CD4-positive, alpha-beta T cell (primary cell): ENCODE data around the gene PARL. TPM values are rescaled to one million over a fixed set of nuclear protein-coding genes. Genes with fewer than 3 reads are reported as not detected.

Source experiments
- ATAC-seq: fragments of 200-7000 bp; cut with Tn5 transposase; one replicate; pipeline ENCODE4 v1.10.0; 2022; ENCODE audit warnings: mild to moderate bottlenecking; ENCODE audit not compliant: poor library complexity
- CTCF ChIA-PET: fragments of 350-600 bp; sonication (Branson Sonifier 250); formaldehyde crosslinking; loops from one replicate; lab custom pipeline; 2021; ENCODE audit warnings: antibody characterized with exemption, inconsistent platforms; lab: Charles Lee
- POLR2A ChIA-PET: fragments of 350-600 bp; sonication (Branson Sonifier 250); formaldehyde crosslinking; loops from one replicate; lab custom pipeline; 2021; ENCODE audit warnings: antibody characterized with exemption, inconsistent platforms; lab: Charles Lee
- DNase-seq, 14 experiments: peaks; one replicate each; pipeline ENCODE4 v3.0.0-alpha.2; 2013 to 2020; ENCODE audit warnings: mixed read lengths in 2 of 14
- H3K27ac ChIP-seq, 2 donors: one replicate each; pipeline versions ENCODE4 v1.5.1 to v1.7.0; 2013; ENCODE audit warnings: low read length in 2 of 2, low read depth in 1 of 2, mild to moderate bottlenecking in 1 of 2
- H3K27me3 ChIP-seq, 2 experiments: 1 replicate in 1 of 2; 2 replicates in 1 of 2; pipeline versions ENCODE4 v1.6.1 to v1.7.0; 2013; ENCODE audit warnings: low read length in 2 of 2, control low read depth in 1 of 2, mild to moderate bottlenecking in 1 of 2, moderate library complexity in 1 of 2; ENCODE audit not compliant: insufficient read depth in 2 of 2, control insufficient read depth in 1 of 2
- H3K36me3 ChIP-seq: one replicate; pipeline ENCODE4 v1.6.1; 2013; ENCODE audit warnings: low read length, control low read depth; ENCODE audit not compliant: insufficient read depth
- H3K4me1 ChIP-seq: one replicate; pipeline ENCODE4 v1.6.1; 2013; ENCODE audit warnings: low read length, control low read depth; ENCODE audit not compliant: insufficient read depth
- H3K4me3 ChIP-seq: one replicate; pipeline ENCODE4 v1.5.1; 2013; ENCODE audit warnings: mild to moderate bottlenecking, low read length, moderate library complexity
- H3K9me3 ChIP-seq, 2 experiments: 1 replicate in 1 of 2; 2 replicates in 1 of 2; pipeline versions ENCODE4 v1.6.1 to v1.7.0; 2013; ENCODE audit warnings: low read length in 2 of 2, mild to moderate bottlenecking in 2 of 2, control low read depth in 1 of 2, moderate library complexity in 1 of 2; ENCODE audit not compliant: control insufficient read depth in 1 of 2, insufficient read depth in 1 of 2
- H3K27ac Mint-ChIP-seq: one replicate; pipeline ENCODE4 v1.8.0; 2020; ENCODE audit warnings: mixed read lengths
- H3K27me3 Mint-ChIP-seq: one replicate; pipeline ENCODE4 v1.8.0; 2021; ENCODE audit warnings: mixed read lengths
- H3K36me3 Mint-ChIP-seq: one replicate; pipeline ENCODE4 v1.8.0; 2021; ENCODE audit warnings: low read depth, mixed read lengths
- H3K4me1 Mint-ChIP-seq: one replicate; pipeline ENCODE4 v1.8.0; 2021; ENCODE audit warnings: low read depth, mixed read lengths
- H3K4me3 Mint-ChIP-seq: one replicate; pipeline ENCODE4 v1.8.0; 2020; ENCODE audit warnings: mild to moderate bottlenecking, mixed read lengths
- H3K9me3 Mint-ChIP-seq: one replicate; pipeline ENCODE4 v1.8.0; 2020; ENCODE audit warnings: mixed read lengths
- CTCF ChIP-seq: fragments of 200-600 bp; IDR thresholded peaks from one replicate; pipeline ENCODE4 v1.8.0; 2022; ENCODE audit warnings: antibody characterized with exemption, mild to moderate bottlenecking
- intact Hi-C, 2 experiments: fragments of 100-400 bp; cut with DNase I in 1 of 2; cut with micrococcal nuclease in 1 of 2; formaldehyde crosslinking; loops; one replicate each; pipeline versions ENCODE4 v1.15.1 to v1.9.0; 2023 to 2025; cut with DNase I, micrococcal nuclease
- total RNA-seq, 174 experiments: library from RNA in 2 of 174; stranded (reverse) in 2 of 174; gene quantifications; one replicate each; pipeline ENCODE4 v1.2.3 and lab custom pipeline; 2021 to 2026

The PARL gene
- total RNA-seq, 2 experiments from 2014 or later, result 36.9 to 40.0 TPM

- H3K4me1 Mint-ChIP-seq, result no peaks in the 10 kb centered on the region
- H3K4me3 Mint-ChIP-seq, result no peak overlapping the region
- CTCF ChIA-PET, result interaction anchor here (1.3 kb wide), 1 partner anchor 20 kb away, joined by 3 read pairs; the partner anchor contains the start of gene PARL
- peaks cover 7% of the 10 kb centered on the region for H3K27me3 Mint-ChIP-seq
- H3K36me3 ChIP-seq, result no peaks in the 10 kb centered on the region
- H3K9me3 ChIP-seq, result peaks cover 0 to 5% of the 10 kb centered on the region in 2 experiments
- no peak overlapping the region for H3K4me3 ChIP-seq
- no peaks in the 10 kb centered on the region for H3K27me3 ChIP-seq
- no peak for TF ChIP-seq CTCF
- intact Hi-C loops, result no loop called here
- POLR2A ChIA-PET, result no interaction called here
- no peak for ATAC-seq
- no peak overlapping the region for H3K27ac ChIP-seq
- no peaks in the 10 kb centered on the region for H3K9me3 Mint-ChIP-seq
- no peaks in the 10 kb centered on the region for H3K4me1 ChIP-seq
- no peak overlapping the region for H3K27ac Mint-ChIP-seq
- no peak for DNase-seq
- no peaks in the 10 kb centered on the region for H3K36me3 Mint-ChIP-seq
These were observed 20.4 kb upstream of the PARL start for GRCh38 chr3:183904833-183905780.

DNA sequence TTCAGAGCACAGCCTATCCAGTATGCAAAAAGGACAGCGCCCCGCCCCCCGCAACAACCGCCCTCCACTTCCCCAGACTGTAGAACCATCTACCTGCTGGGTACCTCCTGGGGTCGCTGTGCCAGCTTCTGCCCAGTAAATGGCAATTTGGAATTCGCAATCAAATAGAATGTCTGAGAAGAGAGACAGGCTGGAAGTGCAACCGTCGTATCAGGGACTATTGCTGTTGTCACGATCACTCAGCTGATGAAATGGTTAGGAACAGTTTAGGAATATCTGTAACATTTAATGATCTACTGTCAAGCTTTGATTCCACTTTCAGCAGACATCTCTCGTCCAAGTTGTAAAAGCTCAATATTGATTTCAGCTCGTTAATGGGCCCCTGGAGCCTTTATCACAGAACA lies 13.3 kb upstream of the PARL start:
- no peak for TF ChIP-seq CTCF
- ChIA-PET POLR2A (no interaction called here), CTCF (no interaction called here)
- no peak for DNase-seq
- intact Hi-C loops, result loop anchor here in 1 of 2 experiments (5.0 to 10.0 kb wide), 2 partner anchors 467 to 644 kb away; partner anchors contain the start of genes CLCN2 and POLR2H
- ATAC-seq, result no peak
- Mint-ChIP-seq H3K27ac (no peak overlapping the region), H3K36me3 (no peaks in the 10 kb centered on the region), H3K27me3 (peaks cover 20% of the 10 kb centered on the region), H3K4me3 (no peak overlapping the region), H3K4me1 (no peaks in the 10 kb centered on the region), H3K9me3 (no peaks in the 10 kb centered on the region)
- Histone ChIP-seq H3K9me3 (peaks cover 0 to 6% of the 10 kb centered on the region in 2 experiments), H3K27ac (no peak overlapping the region), H3K36me3 (no peaks in the 10 kb centered on the region), H3K27me3 (peaks cover 5 to 6% of the 10 kb centered on the region in 2 experiments), H3K4me1 (peaks cover 4% of the 10 kb centered on the region), H3K4me3 (no peak overlapping the region)

GRCh38 chr3:183897606-183898005 lies 12.9 kb upstream of the PARL start:
- H3K27me3 Mint-ChIP-seq, result peaks cover 20% of the 10 kb centered on the region
- peaks cover 0 to 6% of the 10 kb centered on the region in 2 experiments for H3K9me3 ChIP-seq
- peaks cover 5 to 6% of the 10 kb centered on the region in 2 experiments for H3K27me3 ChIP-seq
- no peak overlapping the region for H3K27ac ChIP-seq
- H3K27ac Mint-ChIP-seq, result no peak overlapping the region
- ChIA-PET CTCF (interaction anchor here (2.8 kb wide), 1 partner anchor 13 kb away, joined by 24 read pairs; the partner anchor contains the start of gene PARL), POLR2A (no interaction called here)
- DNase-seq, result no peak
- ATAC-seq, result no peak
- no peaks in the 10 kb centered on the region for H3K36me3 Mint-ChIP-seq
- H3K36me3 ChIP-seq, result no peaks in the 10 kb centered on the region
- peaks cover 4% of the 10 kb centered on the region for H3K4me1 ChIP-seq
- intact Hi-C loops, result loop anchor here in 1 of 2 experiments (2.0 to 10.0 kb wide), 3 partner anchors 391 to 645 kb away; partner anchors contain the start of genes CLCN2 and POLR2H
- no peak overlapping the region for H3K4me3 ChIP-seq
- TF ChIP-seq CTCF, result no peak
- H3K4me1 Mint-ChIP-seq, result no peaks in the 10 kb centered on the region
- no peaks in the 10 kb centered on the region for H3K9me3 Mint-ChIP-seq
- no peak overlapping the region for H3K4me3 Mint-ChIP-seq
